ENCODE data around the gene APBB2.
A peak's percentile ranks its signal among the peaks of the same experiment; 100 is the strongest.

The APBB2 gene

GRCh38 chr4:41146196-41146595 is 68.1 kb downstream of the APBB2 start:
- Histone ChIP-seq H3K27ac (peak overlapping the region in 13 of 21 experiments; percentile 15 to 90 (median 36)), H3K4me3 (no peak overlapping the region)

GRCh38 chr4:41145571-41146078 is 68.7 kb downstream of the APBB2 start:
- Histone ChIP-seq H3K27ac (peak overlapping the region in 9 of 21 experiments; percentile 1 to 90 (median 37)), H3K4me3 (no peak overlapping the region)

- Histone ChIP-seq H3K27ac (peak overlapping the region in 18 of 21 experiments; percentile 1 to 90 (median 36)), H3K4me3 (no peak overlapping the region)
These were observed 69.5 kb downstream of the APBB2 start for GRCh38 chr4:41144812-41145211.

- H3K27ac ChIP-seq, result peak overlapping the region in 14 of 21 experiments; percentile 16 to 90 (median 38)
These were observed 70.3 kb downstream of the APBB2 start for GRCh38 chr4:41144040-41144379.

GRCh38 chr4:41143311-41144039 is 70.9 kb downstream of the APBB2 start:
- no peak overlapping the region for H3K4me3 ChIP-seq
- H3K27ac ChIP-seq, result peak overlapping the region in 19 of 21 experiments; percentile 6 to 90 (median 59)

More at GRCh38 chr4:41144040-41144379, 70.3 kb downstream of the APBB2 start:
- H3K4me3 ChIP-seq, result no peak overlapping the region

GRCh38 chr4:41142376-41143310 is 71.7 kb downstream of the APBB2 start:
- no peak overlapping the region for H3K4me3 ChIP-seq

GRCh38 chr4:41141900-41142299 is 72.4 kb downstream of the APBB2 start:
- Histone ChIP-seq H3K4me3 (no peak overlapping the region), H3K27ac (peak overlapping the region in 15 of 21 experiments; percentile 20 to 90 (median 55))

More at GRCh38 chr4:41142376-41143310, 71.7 kb downstream of the APBB2 start:
- peak overlapping the region in 20 of 21 experiments; percentile 6 to 90 (median 61) for H3K27ac ChIP-seq

- H3K27ac ChIP-seq, result no peak overlapping the region
These were observed 73.9 kb downstream of the APBB2 start for GRCh38 chr4:41140410-41140809.

GRCh38 chr4:41137879-41138278 is 76.5 kb downstream of the APBB2 start:
- no peak overlapping the region for H3K27ac ChIP-seq
- H3K4me3 ChIP-seq, result no peak overlapping the region

More at GRCh38 chr4:41140410-41140809, 73.9 kb downstream of the APBB2 start:
- no peak overlapping the region for H3K4me3 ChIP-seq

GRCh38 chr4:41136456-41136855 is 77.9 kb downstream of the APBB2 start:
- Histone ChIP-seq H3K4me3 (no peak overlapping the region), H3K27ac (peak overlapping the region in 1 of 21 experiments; percentile 54)

- Histone ChIP-seq H3K4me3 (no peak overlapping the region), H3K27ac (peak overlapping the region in 1 of 21 experiments; percentile 27)
These were observed 78.5 kb downstream of the APBB2 start for GRCh38 chr4:41135801-41136200.

- H3K27ac ChIP-seq, result no peak overlapping the region
- H3K4me3 ChIP-seq, result no peak overlapping the region
These were observed 79.8 kb downstream of the APBB2 start for GRCh38 chr4:41134581-41134980.

- Histone ChIP-seq H3K27ac (peak overlapping the region in 1 of 21 experiments; percentile 31), H3K4me3 (no peak overlapping the region)
These were observed 80.8 kb downstream of the APBB2 start for GRCh38 chr4:41133454-41134018.

- Histone ChIP-seq H3K27ac (no peak overlapping the region), H3K4me3 (no peak overlapping the region)
These were observed 82.2 kb downstream of the APBB2 start for GRCh38 chr4:41132055-41132683.

GRCh38 chr4:41129936-41130440 is 84.4 kb downstream of the APBB2 start:
- H3K4me3 ChIP-seq, result no peak overlapping the region
- no peak overlapping the region for H3K27ac ChIP-seq

GRCh38 chr4:41129128-41129754 is 85.1 kb downstream of the APBB2 start:
- H3K27ac ChIP-seq, result no peak overlapping the region

GRCh38 chr4:41125558-41126311 is 88.6 kb downstream of the APBB2 start:
- Histone ChIP-seq H3K27ac (peak overlapping the region in 2 of 21 experiments; percentile 10 to 42), H3K4me3 (no peak overlapping the region)

More at GRCh38 chr4:41129128-41129754, 85.1 kb downstream of the APBB2 start:
- no peak overlapping the region for H3K4me3 ChIP-seq

Data from skin epidermis (tissue), 12 donors.